H1 (cell line): ENCODE data around the gene LZTFL1. TPM values are rescaled to one million over a fixed set of nuclear protein-coding genes. Genes with fewer than 3 reads are reported as not detected.

Source experiments
- CHD7 ChIP-seq: fragments of 300-600 bp; sonication (generic); IDR thresholded peaks from 2 replicates; pipeline ENCODE4 v1.7.1; 2012; ENCODE audit warnings: low read length, moderate library complexity, mild to moderate bottlenecking, inconsistent platforms; ENCODE audit not compliant: insufficient replicate concordance
- GABPA ChIP-seq: IDR thresholded peaks from 2 replicates; pipeline ENCODE4 v1.6.1; 2011; ENCODE audit warnings: mild to moderate bottlenecking, low read length, moderate library complexity, borderline replicate concordance; ENCODE audit not compliant: insufficient read depth
- RAD21 ChIP-seq, 2 experiments: IDR thresholded peaks in 1 of 2; conservative IDR thresholded peaks in 1 of 2; 2 replicates each; pipeline ENCODE4 v1.6.1; 2011; ENCODE audit warnings: low read depth in 2 of 2, low read length in 2 of 2, improper control_type of control experiment in 1 of 2, inconsistent platforms in 1 of 2, mild to moderate bottlenecking in 1 of 2, moderate library complexity in 1 of 2
- RNF2 ChIP-seq: fragments of 200-900, 300-1000 bp; sonication (generic); IDR thresholded peaks from 2 replicates; pipeline ENCODE4 v1.7.1; 2016; ENCODE audit warnings: borderline replicate concordance, low read depth, mild to moderate bottlenecking, antibody characterized with exemption, low read length; ENCODE audit not compliant: poor library complexity, severe bottlenecking; ENCODE audit errors: missing control alignments
- TBP ChIP-seq: IDR thresholded peaks from 2 replicates; pipeline ENCODE4 v1.6.1; 2011; ENCODE audit warnings: low read depth, low read length, improper control_type of control experiment
- USF2 ChIP-seq: IDR thresholded peaks from 2 replicates; pipeline ENCODE4 v1.6.1; 2011; ENCODE audit warnings: low read length, improper control_type of control experiment
- polyA plus RNA-seq, 7 experiments: library from polyadenylated mRNA; depleted of rRNA in 3 of 7; stranded (reverse) in 5 of 7; unstranded in 2 of 7; fragments of >200 nt in 5 of 7; fragments of 200-250 nt in 2 of 7; gene quantifications; 1 replicate in 5 of 7; 2 replicates in 1 of 7; 4 replicates in 1 of 7; pipeline versions ENCODE4 v1.2.1 to v1.2.3, GENCODE V29; 2011 to 2013; ENCODE audit warnings: missing spikeins in 2 of 7, mixed read lengths in 2 of 7
- total RNA-seq: library from RNA; stranded (reverse); fragmentation: NEBNext Ultra II Directional; extraction: Animal tissue kit (Norgen Biotek cat#: 25700); gene quantifications from 2 replicates; pipeline ENCODE4 v1.2.1, GENCODE V29; 2021

The LZTFL1 gene
- total and polyA plus RNA-seq, 2 of the 8 experiments (the other 6 are each of a cell fraction or from before 2014, with no cell fraction given) = 8.7 to 11.5 TPM

GRCh38 chr3:45783667-45784066 lies 58.3 kb downstream of the LZTFL1 start (continued):
- no peak for TF ChIP-seq CHD7
- no peak for TF ChIP-seq RNF2
- peak; percentile 5 to 23; a peak in 1 of 4 replicates for TF ChIP-seq RAD21 (IDR thresholded peaks at IDR 0.05 in 1 of 2, conservative IDR thresholded peaks at IDR 0.05 in 1 of 2; ENCODE audit: low read depth in 2 of 2, low read length in 2 of 2)
- no peak for TF ChIP-seq TBP
- TF ChIP-seq GABPA = no peak
- no peak for TF ChIP-seq USF2
